GM23338 (cell line): ENCODE results near the gene SYNE2. TPM values are rescaled to one million over a fixed set of nuclear protein-coding genes. Genes with fewer than 3 reads are reported as not detected.

ENCODE experiments used
- ATAC-seq: fragments of 200-7000 bp; cut with Tn5 transposase; 3 replicates; pipeline ENCODE4 v1.9.1; 2020
- DNase-seq: peaks from one replicate; pipeline ENCODE4 v3.0.0-alpha.2; 2015; ENCODE audit warnings: low spot score
- H2AFZ ChIP-seq: fragments of 200-600 bp; sonication (generic); 2 replicates; pipeline ENCODE4 v1.8.0; 2016; ENCODE audit warnings: antibody characterized with exemption, mild to moderate bottlenecking, moderate library complexity
- H3F3A ChIP-seq: fragments of 200-600 bp; sonication (generic); replicated peaks from 2 replicates; pipeline ENCODE4 v1.8.0; 2017; ENCODE audit warnings: antibody characterized with exemption, mixed run types, low read depth
- H3K27ac ChIP-seq: fragments of 200-600 bp; sonication (generic); 2 replicates; pipeline ENCODE4 v1.6.1; 2016; ENCODE audit warnings: low read depth
- H3K27me3 ChIP-seq: fragments of 200-600 bp; sonication (generic); 2 replicates; pipeline ENCODE4 v1.8.0; 2016; ENCODE audit warnings: mild to moderate bottlenecking, mixed run types, moderate library complexity; ENCODE audit not compliant: insufficient read depth
- H3K36me3 ChIP-seq: fragments of 200-600 bp; sonication (generic); 2 replicates; pipeline ENCODE4 v1.8.0; 2016; ENCODE audit warnings: mild to moderate bottlenecking; ENCODE audit not compliant: insufficient read depth
- H3K4me1 ChIP-seq: fragments of 200-600 bp; sonication (generic); 2 replicates; pipeline ENCODE4 v1.8.0; 2016; ENCODE audit warnings: mild to moderate bottlenecking, moderate library complexity; ENCODE audit not compliant: insufficient read depth
- H3K4me2 ChIP-seq: fragments of 200-600 bp; sonication (generic); 2 replicates; pipeline ENCODE4 v1.7.1; 2017; ENCODE audit warnings: mixed run types
- H3K4me3 ChIP-seq: fragments of 200-600 bp; sonication (generic); 2 replicates; pipeline ENCODE4 v1.6.1; 2016; ENCODE audit warnings: mixed run types
- H3K79me2 ChIP-seq: fragments of 200-600 bp; sonication (generic); replicated peaks from 2 replicates; pipeline ENCODE4 v1.8.0; 2017; ENCODE audit warnings: mild to moderate bottlenecking; ENCODE audit not compliant: insufficient read depth
- H3K9me2 ChIP-seq: fragments of 200-600 bp; sonication (generic); 2 replicates; pipeline ENCODE4 v1.8.0; 2017; ENCODE audit not compliant: insufficient read depth
- H4K20me1 ChIP-seq: fragments of 200-600 bp; sonication (generic); replicated peaks from 2 replicates; pipeline ENCODE4 v1.8.0; 2017; ENCODE audit warnings: mild to moderate bottlenecking; ENCODE audit not compliant: insufficient read depth
- H3K27ac Mint-ChIP-seq: 2 replicates; pipeline ENCODE4 v1.8.0; 2020; ENCODE audit warnings: inconsistent platforms, mild to moderate bottlenecking, moderate library complexity, mixed read lengths
- H3K27me3 Mint-ChIP-seq: 3 replicates; pipeline ENCODE4 v1.8.0; 2022; ENCODE audit warnings: low read depth, mild to moderate bottlenecking, moderate library complexity, mixed read lengths, inconsistent platforms; ENCODE audit not compliant: insufficient read depth, poor library complexity
- H3K36me3 Mint-ChIP-seq: 3 replicates; pipeline ENCODE4 v1.8.0; 2021; ENCODE audit warnings: low read depth, mild to moderate bottlenecking, inconsistent platforms, moderate library complexity, mixed read lengths
- H3K4me1 Mint-ChIP-seq: 3 replicates; pipeline ENCODE4 v1.8.0; 2020; ENCODE audit warnings: mild to moderate bottlenecking, inconsistent platforms, mixed read lengths
- H3K4me3 Mint-ChIP-seq: 3 replicates; pipeline ENCODE4 v1.8.0; 2021; ENCODE audit warnings: moderate library complexity, mild to moderate bottlenecking, inconsistent platforms, mixed read lengths
- H3K9me3 Mint-ChIP-seq: 3 replicates; pipeline ENCODE4 v1.8.0; 2020; ENCODE audit warnings: moderate library complexity, mild to moderate bottlenecking, inconsistent platforms, mixed read lengths
- CTCF ChIP-seq, 2 experiments: fragments of 200-600 bp in 1 of 2; sonication (generic) in 1 of 2; conservative IDR thresholded peaks; 2 replicates each; pipeline versions ENCODE4 v1.5.1 to v1.6.1; 2016 to 2017; ENCODE audit warnings: antibody characterized with exemption in 2 of 2, low read depth in 2 of 2, mild to moderate bottlenecking in 2 of 2, moderate library complexity in 1 of 2
- ETS1 ChIP-seq: IDR thresholded peaks from 2 replicates; pipeline ENCODE4 v1.6.1; 2016; ENCODE audit warnings: antibody characterized with exemption
- EZH2 ChIP-seq: fragments of 200-600 bp; sonication (generic); IDR thresholded peaks from one replicate; pipeline ENCODE4 v1.8.0; 2017; ENCODE audit warnings: antibody characterized with exemption, mild to moderate bottlenecking, low read depth; ENCODE audit not compliant: unreplicated experiment
- JUNB ChIP-seq: IDR thresholded peaks from one replicate; pipeline ENCODE4 v1.6.1; 2016; ENCODE audit warnings: antibody characterized with exemption; ENCODE audit not compliant: unreplicated experiment
- POLR2AphosphoS5 ChIP-seq: IDR thresholded peaks from 2 replicates; pipeline ENCODE4 v1.6.1; 2016; ENCODE audit warnings: antibody characterized with exemption, low read depth
- STAT1 ChIP-seq: IDR thresholded peaks from one replicate; pipeline ENCODE4 v1.6.1; 2016; ENCODE audit warnings: antibody characterized with exemption; ENCODE audit not compliant: unreplicated experiment
- ZNF114 ChIP-seq: fragments of 250-450 bp; sonication (Bioruptor Pico); IDR thresholded peaks from 2 replicates; pipeline ENCODE4 v1.5.0; 2020; ENCODE audit warnings: mild to moderate bottlenecking, moderate library complexity
- ZNF331 ChIP-seq: fragments of 250-450 bp; sonication (Bioruptor Pico); IDR thresholded peaks from 2 replicates; pipeline ENCODE4 v1.5.0; 2020; ENCODE audit warnings: low read depth, mild to moderate bottlenecking, moderate library complexity
- ZNF462 ChIP-seq: fragments of 250-450 bp; sonication (Bioruptor Pico); IDR thresholded peaks from 2 replicates; pipeline ENCODE4 v1.5.0; 2020; ENCODE audit warnings: mild to moderate bottlenecking, moderate library complexity
- polyA plus RNA-seq: library from polyadenylated mRNA; unstranded; fragments of >200 nt; fragmentation: Nextera tagmentation; extraction: Ambion mirVana; gene quantifications from 2 replicates; pipeline ENCODE4 v1.2.1, GENCODE V29; 2016
- total RNA-seq: library from RNA; depleted of rRNA; stranded (reverse); fragments of >200 nt; shearing (Covaris generic); gene quantifications from 2 replicates; pipeline ENCODE4 v1.2.3, GENCODE V29; 2014

Gene SYNE2
- total and polyA plus RNA-seq, 2 experiments from 2014 or later = 34.3 to 86.5 TPM

GRCh38 chr14:63905370-63905769 is 52.6 kb downstream of the SYNE2 start (continued):
- TF ChIP-seq ZNF462 (CRISPR knock-in tag) (no peak), POLR2AphosphoS5 (no peak), JUNB (no peak), CTCF (conservative IDR thresholded peaks at IDR 0.05; ENCODE audit: low read depth in 2 of 2) (no peak)

- Histone ChIP-seq H3K79me2 (peaks cover 37% of the 10 kb centered on the region), H3K4me2 (no peak overlapping the region), H3F3A (no peaks in the 10 kb centered on the region), H4K20me1 (no peaks in the 10 kb centered on the region), H3K36me3 (no peaks in the 10 kb centered on the region), H3K27me3 (no peaks in the 10 kb centered on the region), H3K9me2 (no peaks in the 10 kb centered on the region), H3K4me3 (no peak overlapping the region), H3K27ac (no peak overlapping the region), H2AFZ (no peak overlapping the region), H3K4me1 (peaks cover 36% of the 10 kb centered on the region)
- H3K4me3 Mint-ChIP-seq = no peak overlapping the region
- peaks cover 3% of the 10 kb centered on the region; the same call in 2 of the 3 replicates for H3K9me3 Mint-ChIP-seq
- H3K27ac Mint-ChIP-seq = no peak overlapping the region
- no peak for ATAC-seq
- peaks cover 3% of the 10 kb centered on the region; the same call in 1 of the 3 replicates for H3K36me3 Mint-ChIP-seq
- DNase-seq = no peak
- H3K4me1 Mint-ChIP-seq = peaks cover 23% of the 10 kb centered on the region
- H3K27me3 Mint-ChIP-seq = no peaks in the 10 kb centered on the region
- TF ChIP-seq ETS1 (no peak), ZNF114 (no peak), STAT1 (no peak), EZH2 (no peak), ZNF331 (no peak), JUNB (no peak)
Observed at GRCh38 chr14:63908667-63909264, 56.0 kb downstream of the SYNE2 start.
